H1 (cell line): ENCODE data around the gene TTC3. TPM values are rescaled to one million over a fixed set of nuclear protein-coding genes. Genes with fewer than 3 reads are reported as not detected.

ENCODE experiments used
- CTCF ChIA-PET: fragments of 300-600 bp; sonication (Branson Sonifier 250); formaldehyde crosslinking; loops from one replicate; lab custom pipeline; 2021; ENCODE audit not compliant: partially characterized antibody; lab: Charles Lee
- POLR2A ChIA-PET: fragments of 300-600 bp; sonication (Branson Sonifier 250); formaldehyde crosslinking; loops from one replicate; lab custom pipeline; 2021; ENCODE audit warnings: inconsistent platforms; ENCODE audit not compliant: partially characterized antibody; lab: Charles Lee
- DNase-seq, 2 experiments: peaks; one replicate each; pipeline versions ENCODE4 v3.0.0 to v3.0.0-alpha.2; 2010 to 2022; ENCODE audit warnings: low spot score in 2 of 2, low read depth in 1 of 2, mixed read lengths in 1 of 2
- FAIRE-seq: peaks from 2 replicates; lab custom pipeline; 2011; peaks lifted over from hg19 to GRCh38; lab: Jason Lieb, UNC
- H2AFZ ChIP-seq: 2 replicates; pipeline ENCODE4 v1.8.1; 2012; ENCODE audit warnings: low read length, inconsistent platforms
- H2AK5ac ChIP-seq: 2 replicates; pipeline ENCODE4 v1.6.1; 2013; ENCODE audit warnings: low read depth, low read length
- H2BK120ac ChIP-seq: replicated peaks from 2 replicates; pipeline ENCODE3; 2013; ENCODE audit warnings: low read depth, low read length, inconsistent platforms
- H2BK12ac ChIP-seq: 2 replicates; pipeline ENCODE4 v1.6.1; 2013; ENCODE audit warnings: low read depth, low read length
- H2BK15ac ChIP-seq: 2 replicates; pipeline ENCODE4 v1.6.1; 2013; ENCODE audit warnings: low read length
- H2BK20ac ChIP-seq: 2 replicates; pipeline ENCODE4 v1.6.1; 2013; ENCODE audit warnings: low read length
- H2BK5ac ChIP-seq: 2 replicates; pipeline ENCODE4 v1.6.1; 2013; ENCODE audit warnings: low read depth, low read length
- H3K14ac ChIP-seq: 2 replicates; pipeline ENCODE4 v1.6.1; 2013; ENCODE audit warnings: inconsistent platforms; ENCODE audit not compliant: insufficient read length
- H3K18ac ChIP-seq: 2 replicates; pipeline ENCODE4 v1.6.1; 2013; ENCODE audit warnings: low read length; ENCODE audit errors: extremely low read depth
- H3K23ac ChIP-seq: 2 replicates; pipeline ENCODE4 v1.6.1; 2013; ENCODE audit warnings: inconsistent platforms; ENCODE audit not compliant: insufficient read length
- H3K23me2 ChIP-seq: 2 replicates; pipeline ENCODE4 v1.6.1; 2013; ENCODE audit warnings: low read depth, low read length
- H3K27ac ChIP-seq: 2 replicates; pipeline ENCODE4 v1.6.1; 2011; ENCODE audit warnings: low read depth, low read length, inconsistent platforms
- H3K27me3 ChIP-seq, 4 experiments: replicated peaks in 1 of 4; 1 replicate in 1 of 4; 2 replicates in 3 of 4; pipeline versions ENCODE4 v1.6.1 to v1.8.1; 2011 to 2013; ENCODE audit warnings: low read length in 3 of 4, mild to moderate bottlenecking in 3 of 4, inconsistent platforms in 2 of 4, mixed read lengths in 2 of 4, moderate library complexity in 1 of 4; ENCODE audit not compliant: control insufficient read depth in 3 of 4, insufficient read depth in 3 of 4; ENCODE audit errors: extremely low read depth in 1 of 4
- H3K36me3 ChIP-seq, 4 experiments: 2 replicates each; pipeline versions ENCODE4 v1.6.1 to v1.8.1; 2011 to 2013; ENCODE audit warnings: mild to moderate bottlenecking in 4 of 4, low read length in 3 of 4, moderate library complexity in 2 of 4, control low read depth in 1 of 4, inconsistent platforms in 1 of 4; ENCODE audit not compliant: insufficient read depth in 4 of 4, control insufficient read depth in 2 of 4
- H3K4ac ChIP-seq: replicated peaks from 2 replicates; pipeline ENCODE3; 2013; ENCODE audit warnings: low read length, low read depth, mixed read lengths, inconsistent platforms; ENCODE audit not compliant: insufficient read length
- H3K4me1 ChIP-seq, 4 experiments: replicated peaks in 1 of 4; 1 replicate in 1 of 4; 2 replicates in 3 of 4; pipeline versions ENCODE4 v1.6.1 to v1.8.1; 2011 to 2013; ENCODE audit warnings: low read length in 3 of 4, inconsistent platforms in 2 of 4, mixed read lengths in 1 of 4; ENCODE audit not compliant: insufficient read depth in 4 of 4, control insufficient read depth in 3 of 4
- H3K4me2 ChIP-seq, 2 experiments: 2 replicates each; pipeline versions ENCODE4 v1.6.1 to v1.8.1; 2011 to 2013; ENCODE audit warnings: low read depth in 2 of 2, low read length in 2 of 2, control low read depth in 1 of 2, inconsistent platforms in 1 of 2, mild to moderate bottlenecking in 1 of 2; ENCODE audit not compliant: insufficient read depth in 1 of 2
- H3K4me3 ChIP-seq, 4 experiments: fragments of 200-600, 300-600 bp in 1 of 4; sonication (generic), shearing (Covaris generic), sonication (Bioruptor Twin) in 1 of 4; 2 replicates each; pipeline versions ENCODE4 v1.5.1 to v1.8.1; 2011 to 2016; ENCODE audit warnings: low read length in 4 of 4, low read depth in 3 of 4, control low read depth in 2 of 4, inconsistent platforms in 2 of 4, mild to moderate bottlenecking in 2 of 4, mixed read lengths in 1 of 4, moderate library complexity in 1 of 4; ENCODE audit not compliant: insufficient read depth in 2 of 4; ENCODE audit errors: extremely low read depth in 1 of 4
- H3K56ac ChIP-seq: replicated peaks from 2 replicates; pipeline ENCODE3; 2013; ENCODE audit warnings: low read depth, mild to moderate bottlenecking, mixed read lengths, low read length, inconsistent platforms; ENCODE audit not compliant: insufficient read length
- H3K79me1 ChIP-seq: 2 replicates; pipeline ENCODE4 v1.6.1; 2013; ENCODE audit warnings: low read depth, low read length, control low read depth
- H3K79me2 ChIP-seq, 2 experiments: 2 replicates each; pipeline versions ENCODE4 v1.6.1 to v1.8.1; 2012 to 2013; ENCODE audit warnings: low read length in 2 of 2, mild to moderate bottlenecking in 2 of 2, inconsistent platforms in 1 of 2; ENCODE audit not compliant: insufficient read depth in 2 of 2, control insufficient read depth in 1 of 2
- H3K9ac ChIP-seq, 4 experiments: replicated peaks in 1 of 4; 1 replicate in 1 of 4; 2 replicates in 3 of 4; pipeline versions ENCODE4 v1.6.1 to v1.8.1; 2011 to 2013; ENCODE audit warnings: low read depth in 3 of 4, low read length in 3 of 4, control low read depth in 2 of 4, mild to moderate bottlenecking in 2 of 4, moderate library complexity in 2 of 4, inconsistent platforms in 1 of 4; ENCODE audit errors: extremely low read depth in 1 of 4
- H3K9me3 ChIP-seq, 2 experiments: 2 replicates each; pipeline versions ENCODE4 v1.6.1 to v1.8.1; 2012 to 2013; ENCODE audit warnings: mild to moderate bottlenecking in 2 of 2, moderate library complexity in 2 of 2, control low read depth in 1 of 2, inconsistent platforms in 1 of 2, low read depth in 1 of 2, low read length in 1 of 2, mixed read lengths in 1 of 2; ENCODE audit not compliant: insufficient read depth in 2 of 2
- H4K20me1 ChIP-seq, 2 experiments: replicated peaks in 1 of 2; 2 replicates each; pipeline versions ENCODE3 to v1.8.1; 2011 to 2013; ENCODE audit warnings: inconsistent platforms in 2 of 2, low read length in 2 of 2, mild to moderate bottlenecking in 1 of 2; ENCODE audit not compliant: insufficient read depth in 2 of 2, control insufficient read depth in 1 of 2
- H4K5ac ChIP-seq: 2 replicates; pipeline ENCODE4 v1.6.1; 2013; ENCODE audit warnings: low read length, low read depth, mixed read lengths, inconsistent platforms; ENCODE audit not compliant: insufficient read length
- H4K8ac ChIP-seq: 2 replicates; pipeline ENCODE4 v1.8.0; 2013; ENCODE audit warnings: mild to moderate bottlenecking, moderate library complexity, low read length, inconsistent platforms; ENCODE audit not compliant: insufficient read depth; ENCODE audit errors: extremely low read depth
- H4K91ac ChIP-seq: replicated peaks from 2 replicates; pipeline ENCODE3; 2013; ENCODE audit warnings: low read length, mixed read lengths, inconsistent platforms; ENCODE audit not compliant: insufficient read length
- ASH2L ChIP-seq: fragments of 200-600, 300-600 bp; sonication (generic); IDR thresholded peaks from one replicate; pipeline ENCODE4 v1.7.1; 2017; ENCODE audit warnings: low read length
- BACH1 ChIP-seq: IDR thresholded peaks from 2 replicates; pipeline ENCODE4 v1.6.1; 2012; ENCODE audit warnings: low read length, improper control_type of control experiment
- WGBS, 2 experiments: shearing (Covaris generic) in 1 of 2; methylation state at CpG; one replicate each; pipeline versions ENCODE4 v1.1.6 to v1.1.7; 2013 to 2015; ENCODE audit warnings: low lambda C conversion rate in 2 of 2, mixed read lengths in 2 of 2, inconsistent platforms in 1 of 2, low coverage in 1 of 2, missing lambda C conversion rate in 1 of 2; ENCODE audit not compliant: insufficient replicate concordance in 2 of 2, insufficient coverage in 1 of 2, insufficient read length in 1 of 2; ENCODE audit errors: extremely low coverage in 1 of 2, missing lambda C conversion rate in 1 of 2; 5-methylcytosine and 5-hydroxymethylcytosine counted together
- polyA plus RNA-seq, 7 experiments: library from polyadenylated mRNA; depleted of rRNA in 3 of 7; stranded (reverse) in 5 of 7; unstranded in 2 of 7; fragments of >200 nt in 5 of 7; fragments of 200-250 nt in 2 of 7; gene quantifications; 1 replicate in 5 of 7; 2 replicates in 1 of 7; 4 replicates in 1 of 7; pipeline versions ENCODE4 v1.2.1 to v1.2.3, GENCODE V29; 2011 to 2013; ENCODE audit warnings: missing spikeins in 2 of 7, mixed read lengths in 2 of 7
- total RNA-seq: library from RNA; stranded (reverse); fragmentation: NEBNext Ultra II Directional; extraction: Animal tissue kit (Norgen Biotek cat#: 25700); gene quantifications from 2 replicates; pipeline ENCODE4 v1.2.1, GENCODE V29; 2021
- TF ChIP-seq, protein P1 (sequence below): IDR thresholded peaks from 2 replicates; pipeline ENCODE4 v1.6.1; 2012; ENCODE audit warnings: low read length, inconsistent platforms

The TTC3 gene
- total and polyA plus RNA-seq, 2 of the 8 experiments (the other 6 are each of a cell fraction or from before 2014, with no cell fraction given) = 11.0 to 36.2 TPM

DNA sequence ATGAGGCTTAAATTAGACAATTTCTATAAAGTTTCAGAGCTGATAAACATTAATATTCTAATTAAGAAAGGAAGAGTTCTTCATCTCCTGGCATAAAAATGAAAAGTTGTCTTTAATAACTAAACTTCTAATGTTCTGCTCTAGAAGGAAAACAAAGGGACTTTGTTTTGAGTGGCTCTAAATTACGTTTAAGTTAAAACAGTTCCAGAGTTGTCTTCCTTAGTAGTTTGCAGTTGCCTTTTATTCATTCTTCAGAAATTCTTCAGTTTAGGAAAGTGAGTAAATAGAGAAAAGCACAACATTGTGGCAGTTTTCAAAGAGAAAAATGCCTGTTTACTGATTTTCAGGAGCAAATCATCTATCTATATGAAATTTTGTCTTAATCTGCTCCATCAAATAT lies 86.9 kb downstream of the TTC3 start:
- no peak for FAIRE-seq

More for the DNA sequence above, 86.9 kb downstream of the TTC3 start:
- Histone ChIP-seq H3K36me3 (peaks cover 0 to 5% (median 4%) of the 10 kb centered on the region in 4 experiments; a peak in 3 of 8 replicates), H3K79me2 (no peaks in the 10 kb centered on the region), H3K4me1 (peaks cover 0 to 4% (median 2%) of the 10 kb centered on the region in 4 experiments; a peak in 3 of 7 replicates), H3K23ac (no peak overlapping the region), H2BK20ac (no peak overlapping the region), H2BK5ac (no peak overlapping the region), H3K79me1 (no peaks in the 10 kb centered on the region), H2BK12ac (no peak overlapping the region), H4K5ac (no peak overlapping the region), H2BK120ac (no peak overlapping the region), H3K14ac (no peak overlapping the region), H3K27me3 (no peaks in the 10 kb centered on the region), H3K4me3 (no peak overlapping the region), H3K9me3 (no peaks in the 10 kb centered on the region), H3K4me2 (no peak overlapping the region), H2AFZ (no peak overlapping the region), H2BK15ac (no peak overlapping the region), H2AK5ac (no peak overlapping the region), H3K4ac (no peak overlapping the region), H3K23me2 (no peaks in the 10 kb centered on the region), H4K91ac (no peak overlapping the region), H3K27ac (no peak overlapping the region), H4K20me1 (no peaks in the 10 kb centered on the region), H4K8ac (no peak overlapping the region), H3K18ac (no peak overlapping the region), H3K56ac (no peak overlapping the region), H3K9ac (no peak overlapping the region)
- WGBS, 2 experiments = 86% methylated on average over 1 of the region's 1 CpG; no CpG with 5 or more reads in 1 of the 2 experiments
- TF ChIP-seq ASH2L (no peak), BACH1 (no peak)
- TF ChIP-seq, protein P1, sequence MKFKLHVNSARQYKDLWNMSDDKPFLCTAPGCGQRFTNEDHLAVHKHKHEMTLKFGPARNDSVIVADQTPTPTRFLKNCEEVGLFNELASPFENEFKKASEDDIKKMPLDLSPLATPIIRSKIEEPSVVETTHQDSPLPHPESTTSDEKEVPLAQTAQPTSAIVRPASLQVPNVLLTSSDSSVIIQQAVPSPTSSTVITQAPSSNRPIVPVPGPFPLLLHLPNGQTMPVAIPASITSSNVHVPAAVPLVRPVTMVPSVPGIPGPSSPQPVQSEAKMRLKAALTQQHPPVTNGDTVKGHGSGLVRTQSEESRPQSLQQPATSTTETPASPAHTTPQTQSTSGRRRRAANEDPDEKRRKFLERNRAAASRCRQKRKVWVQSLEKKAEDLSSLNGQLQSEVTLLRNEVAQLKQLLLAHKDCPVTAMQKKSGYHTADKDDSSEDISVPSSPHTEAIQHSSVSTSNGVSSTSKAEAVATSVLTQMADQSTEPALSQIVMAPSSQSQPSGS = no peak
- CTCF ChIA-PET = no interaction called here
- POLR2A ChIA-PET = no interaction called here
- no peak for DNase-seq
